Esophagus muscularis mucosa (tissue), 4 donors: Measurements from ENCODE around the gene IL12RB1.

ENCODE experiments used
- CTCF ChIP-seq, 3 experiments: fragments of 200-600 bp in 2 of 3; fragments of 450-650 bp in 1 of 3; sonication (generic) in 2 of 3; IDR thresholded peaks; one replicate each; pipeline ENCODE4 v1.5.1; 2017 to 2019; ENCODE audit warnings: antibody characterized with exemption in 3 of 3, mild to moderate bottlenecking in 2 of 3, moderate library complexity in 1 of 3
- EP300 ChIP-seq: sonication (generic); formaldehyde crosslinking; IDR thresholded peaks from one replicate; pipeline ENCODE4 v1.6.1; 2017; ENCODE audit warnings: antibody characterized with exemption
- POLR2A ChIP-seq: fragments of 450-650 bp; IDR thresholded peaks from one replicate; pipeline ENCODE4 v1.6.1; 2017; ENCODE audit warnings: antibody characterized with exemption, moderate library complexity, mild to moderate bottlenecking, low read depth
- POLR2AphosphoS5 ChIP-seq, 2 donors: sonication (generic); formaldehyde crosslinking; IDR thresholded peaks; one replicate each; pipeline ENCODE4 v1.6.1; 2017; ENCODE audit warnings: antibody characterized with exemption in 2 of 2

DNA sequence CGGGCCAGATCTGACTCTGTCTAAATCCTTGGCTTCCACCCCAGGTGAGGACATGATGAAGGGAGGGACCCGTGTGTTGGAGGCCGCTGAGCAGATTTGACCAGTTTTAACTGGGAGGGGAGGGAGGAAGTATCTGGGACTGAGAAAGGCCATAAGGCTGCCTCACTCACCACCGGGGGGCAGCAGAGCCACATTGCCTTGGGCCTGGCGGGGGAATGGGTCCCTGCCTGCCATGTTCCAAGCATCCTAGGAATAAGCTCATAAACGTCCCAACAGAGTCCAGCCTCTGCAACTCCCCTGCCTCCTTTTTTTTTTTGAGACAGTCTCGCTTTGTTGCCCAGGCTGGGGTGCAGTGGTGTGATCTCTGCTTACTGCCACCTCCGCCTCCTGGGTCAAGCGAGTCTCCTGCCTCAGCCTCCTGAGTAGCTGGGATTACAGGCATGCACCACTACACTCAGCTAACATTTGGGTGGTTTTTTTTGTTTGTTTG, 26.3 kb upstream of the IL12RB1 start:
- TF ChIP-seq CTCF (IDR thresholded peaks at IDR 0.05) (peak; percentile 84 to 92 (median 87)), POLR2AphosphoS5 (IDR thresholded peaks at IDR 0.05) (peak in 1 of 2 donors; percentile 69), EP300 (no peak), POLR2A (no peak)
